Motor neuron (in vitro differentiated cells): Measurements from ENCODE around the gene PRLR. TPM values are rescaled to one million over a fixed set of nuclear protein-coding genes. Genes with fewer than 3 reads are reported as not detected.

ENCODE experiments used
- ATAC-seq, 8 experiments: fragments of 200-7000 bp; cut with Tn5 transposase; replicated peaks in 6 of 8; 2 replicates each; pipeline ENCODE4 v1.8.0; 2021; ENCODE audit warnings: mild to moderate bottlenecking in 8 of 8, moderate library complexity in 8 of 8
- H3K27ac ChIP-seq, 2 donors: fragments of 250-450 bp; sonication (Bioruptor Pico); 2 replicates each; pipeline ENCODE4 v1.9.0; 2021; ENCODE audit warnings: antibody characterized with exemption in 2 of 2, mild to moderate bottlenecking in 2 of 2, moderate library complexity in 1 of 2
- H3K4me1 ChIP-seq, 2 donors: fragments of 250-450 bp; sonication (Bioruptor Pico); replicated peaks in 1 of 2; 2 replicates each; pipeline ENCODE4 v1.6.1; 2021; ENCODE audit warnings: antibody characterized with exemption in 2 of 2, mild to moderate bottlenecking in 2 of 2, moderate library complexity in 1 of 2
- H3K4me3 ChIP-seq, 5 donors: fragments of 250-450 bp; sonication (Bioruptor Pico); 2 replicates each; pipeline ENCODE4 v1.9.0; 2021; ENCODE audit warnings: antibody characterized with exemption in 5 of 5, mild to moderate bottlenecking in 5 of 5, moderate library complexity in 4 of 5
- WGBS, 10 experiments: fragments of 450-650 bp; shearing (Covaris generic); methylation state at CpG; one replicate each; pipeline ENCODE4 v1.0.0; 2022; 5-methylcytosine and 5-hydroxymethylcytosine counted together
- in situ Hi-C, 9 experiments: fragments of 400-800 bp; cut with MboI; loops; one replicate each; pipeline ENCODE4 v1.15.0; 2021; ENCODE audit warnings: low sequenced_read_pairs in 9 of 9, low pct_unique_long_range_greater_than_20kb in 2 of 9; ENCODE audit not compliant: unreplicated experiment in 9 of 9
- total RNA-seq, 8 experiments: library from RNA; unstranded; fragments of 300-600 nt; gene quantifications; 2 replicates each; pipeline versions ENCODE4 v1.2.3 to v1.2.4, GENCODE V29; 2022

PRLR gene
- total RNA-seq: 1 to 10 TPM in 4 of 8 experiments, under 1 TPM in 4; 0.22 to 6.6 (median 1.2) TPM

GRCh38 chr5:35230038-35230611 lies at the start of gene PRLR:
Gene PRLR, minus strand, starts transcription at chr5:35230487. Its CDS starts 140,867 bp downstream, at chr5:35089620.
- Histone ChIP-seq H3K4me1 (no peaks in the 10 kb centered on the region), H3K4me3 (peak within 1 kb of the TSS; percentile 30 to 36 (median 32)), H3K27ac (no peak within 1 kb of the TSS)
- peak; percentile 58 to 87 (median 73) for ATAC-seq
- WGBS, 10 experiments: 0 to 47% (median 1%) methylated on average over 5 to 21 of the region's 42 CpGs; no CpG with 5 or more reads in 5 of the 10 experiments
- in situ Hi-C loops: loop anchor here in 1 of 9 experiments (25.0 kb wide), 1 partner anchor 357 kb away; no protein-coding TSS in a partner anchor

DNA sequence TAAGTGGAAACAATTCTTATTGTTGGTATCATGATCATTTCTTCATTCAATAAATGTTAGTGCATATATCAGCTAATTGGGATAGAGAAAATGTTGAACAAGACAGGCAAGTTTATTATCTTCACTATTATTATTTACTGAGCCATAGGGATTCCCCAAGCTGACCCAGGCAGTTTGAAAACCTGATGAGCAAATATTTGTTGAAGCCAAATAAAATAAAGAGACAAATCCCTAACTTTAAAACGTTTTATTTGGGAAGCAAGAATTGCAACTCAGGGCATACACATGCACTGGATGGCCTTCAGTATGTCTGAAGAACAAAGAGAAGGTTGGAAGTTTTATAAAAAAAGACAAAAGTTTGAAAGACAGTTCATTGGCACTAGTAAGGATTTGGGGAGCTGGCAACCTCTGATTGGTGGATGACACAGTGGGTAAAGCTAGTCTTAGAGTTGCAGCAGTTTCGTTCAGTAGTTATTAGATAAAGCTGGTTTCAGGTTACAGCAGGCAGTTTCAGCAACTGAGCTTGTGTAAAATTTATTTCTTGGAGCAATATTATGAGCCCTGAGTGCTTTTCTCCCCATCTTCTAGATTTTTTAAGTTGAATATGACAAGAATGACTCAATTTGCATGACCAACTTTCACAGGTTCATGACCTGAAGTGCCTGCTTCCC lies 44.7 kb upstream of the PRLR start:
- in situ Hi-C loops: loop anchor here in 1 of 9 experiments (25.0 kb wide), 1 partner anchor 162 kb away; no protein-coding TSS in a partner anchor
- H3K27ac ChIP-seq: no peak overlapping the region
- H3K4me3 ChIP-seq: no peak overlapping the region
- no peaks in the 10 kb centered on the region for H3K4me1 ChIP-seq
- ATAC-seq: no peak
- WGBS, 10 experiments: 0 to 70% (median 13%) methylated on average over 1 to 2 of the region's 2 CpGs; no CpG with 5 or more reads in 2 of the 10 experiments

GRCh38 chr5:35269006-35269405 lies 38.7 kb upstream of the PRLR start:
- no peak overlapping the region for H3K4me3 ChIP-seq
- H3K27ac ChIP-seq: no peak overlapping the region
- 36 to 100% (median 86%) methylated on average over 1 of the region's 1 CpG; no CpG with 5 or more reads in 5 of the 10 experiments for WGBS, 10 experiments
- H3K4me1 ChIP-seq: peaks cover 0 to 19% of the 10 kb centered on the region in 2 donors
- in situ Hi-C loops: loop anchor here in 1 of 9 experiments (25.0 kb wide), 1 partner anchor 168 kb away; no protein-coding TSS in a partner anchor
- no peak for ATAC-seq

- ATAC-seq: peak in 2 of 8 experiments; percentile 27 to 43
- in situ Hi-C loops: loop anchor here in 1 of 9 experiments (25.0 kb wide), 1 partner anchor 171 kb away; no protein-coding TSS in a partner anchor
- Histone ChIP-seq H3K27ac (no peak overlapping the region), H3K4me1 (peaks cover 8 to 30% of the 10 kb centered on the region in 2 donors), H3K4me3 (no peak overlapping the region)
- WGBS, 10 experiments: 8 to 65% (median 37%) methylated on average over 1 to 3 of the region's 3 CpGs; no CpG with 5 or more reads in 1 of the 10 experiments
Observed at GRCh38 chr5:35266276-35266675, 36.0 kb upstream of the PRLR start.

DNA sequence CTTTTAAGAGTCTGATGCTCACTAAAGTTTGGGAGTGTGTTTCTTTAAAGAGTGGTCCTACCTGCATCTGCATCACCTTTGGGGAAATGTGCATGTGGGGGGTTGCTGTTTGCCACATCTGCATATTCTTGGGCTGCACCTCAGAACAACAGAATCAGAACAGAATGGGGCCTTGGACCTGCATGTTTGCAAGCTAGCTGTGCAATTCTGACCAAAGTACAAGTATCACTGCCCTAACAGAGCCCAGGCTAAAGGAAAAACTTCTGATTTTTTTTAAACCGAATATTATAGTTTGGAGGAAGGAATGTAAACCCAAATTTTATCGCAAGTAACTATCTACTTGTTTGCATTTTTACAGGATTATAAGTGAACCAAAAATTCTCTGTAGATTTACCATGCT lies 34.2 kb upstream of the PRLR start:
- WGBS, 10 experiments: 56 to 100% (median 86%) methylated on average over 2 of the region's 2 CpGs; no CpG with 5 or more reads in 3 of the 10 experiments
- no peak overlapping the region for H3K27ac ChIP-seq
- in situ Hi-C loops: loop anchor here in 1 of 9 experiments (25.0 kb wide), 1 partner anchor 173 kb away; no protein-coding TSS in a partner anchor
- no peak overlapping the region for H3K4me3 ChIP-seq
- peaks cover 8 to 30% of the 10 kb centered on the region in 2 donors for H3K4me1 ChIP-seq
- no peak for ATAC-seq

- Histone ChIP-seq H3K4me3 (no peak overlapping the region), H3K4me1 (peaks cover 8 to 30% of the 10 kb centered on the region in 2 donors), H3K27ac (peak overlapping the region in 1 of 2 donors; percentile 24)
- in situ Hi-C loops: loop anchor here in 1 of 9 experiments (25.0 kb wide), 1 partner anchor 174 kb away; no protein-coding TSS in a partner anchor
- WGBS, 10 experiments: 10 to 100% (median 69%) methylated on average over 1 to 2 of the region's 2 CpGs; no CpG with 5 or more reads in 1 of the 10 experiments
- peak in 5 of 8 experiments; percentile 52 to 90 (median 61) for ATAC-seq
Observed at GRCh38 chr5:35263266-35263877, 33.1 kb upstream of the PRLR start.

- no peak overlapping the region for H3K27ac ChIP-seq
- no peak for ATAC-seq
- no peak overlapping the region for H3K4me3 ChIP-seq
- H3K4me1 ChIP-seq: no peaks in the 10 kb centered on the region
- WGBS, 10 experiments: 17 to 100% (median 50%) methylated on average over 1 to 3 of the region's 3 CpGs; no CpG with 5 or more reads in 1 of the 10 experiments
- in situ Hi-C loops: loop anchor here in 1 of 9 experiments (25.0 kb wide), 1 partner anchor 184 kb away; no protein-coding TSS in a partner anchor
Observed at GRCh38 chr5:35253582-35253981, 23.3 kb upstream of the PRLR start.

DNA sequence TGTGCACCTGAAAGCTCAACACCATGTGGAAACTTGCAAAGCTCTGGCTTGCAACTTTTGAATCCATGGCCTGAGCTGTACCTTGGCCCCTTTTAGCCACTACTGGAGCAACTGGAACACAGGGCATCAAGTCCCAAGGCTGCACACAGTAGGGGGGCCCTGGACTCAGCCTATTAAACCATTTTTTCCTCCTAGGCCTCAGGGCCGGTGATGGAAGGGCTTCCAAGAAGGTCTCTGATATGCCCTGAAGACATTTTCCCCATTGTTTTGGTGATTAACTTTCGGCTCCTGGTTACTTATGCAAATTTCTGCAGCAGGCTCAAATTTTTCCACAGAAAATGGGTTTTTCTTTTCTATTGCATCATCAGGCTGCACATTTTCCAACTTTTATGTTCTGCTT lies 22.7 kb upstream of the PRLR start:
- Histone ChIP-seq H3K4me3 (no peak overlapping the region), H3K4me1 (peaks cover 0 to 1% of the 10 kb centered on the region in 2 donors), H3K27ac (no peak overlapping the region)
- 0 to 100% (median 88%) methylated on average over 1 to 2 of the region's 2 CpGs; no CpG with 5 or more reads in 4 of the 10 experiments for WGBS, 10 experiments
- in situ Hi-C loops: loop anchor here in 1 of 9 experiments (25.0 kb wide), 1 partner anchor 184 kb away; no protein-coding TSS in a partner anchor
- no peak for ATAC-seq

DNA sequence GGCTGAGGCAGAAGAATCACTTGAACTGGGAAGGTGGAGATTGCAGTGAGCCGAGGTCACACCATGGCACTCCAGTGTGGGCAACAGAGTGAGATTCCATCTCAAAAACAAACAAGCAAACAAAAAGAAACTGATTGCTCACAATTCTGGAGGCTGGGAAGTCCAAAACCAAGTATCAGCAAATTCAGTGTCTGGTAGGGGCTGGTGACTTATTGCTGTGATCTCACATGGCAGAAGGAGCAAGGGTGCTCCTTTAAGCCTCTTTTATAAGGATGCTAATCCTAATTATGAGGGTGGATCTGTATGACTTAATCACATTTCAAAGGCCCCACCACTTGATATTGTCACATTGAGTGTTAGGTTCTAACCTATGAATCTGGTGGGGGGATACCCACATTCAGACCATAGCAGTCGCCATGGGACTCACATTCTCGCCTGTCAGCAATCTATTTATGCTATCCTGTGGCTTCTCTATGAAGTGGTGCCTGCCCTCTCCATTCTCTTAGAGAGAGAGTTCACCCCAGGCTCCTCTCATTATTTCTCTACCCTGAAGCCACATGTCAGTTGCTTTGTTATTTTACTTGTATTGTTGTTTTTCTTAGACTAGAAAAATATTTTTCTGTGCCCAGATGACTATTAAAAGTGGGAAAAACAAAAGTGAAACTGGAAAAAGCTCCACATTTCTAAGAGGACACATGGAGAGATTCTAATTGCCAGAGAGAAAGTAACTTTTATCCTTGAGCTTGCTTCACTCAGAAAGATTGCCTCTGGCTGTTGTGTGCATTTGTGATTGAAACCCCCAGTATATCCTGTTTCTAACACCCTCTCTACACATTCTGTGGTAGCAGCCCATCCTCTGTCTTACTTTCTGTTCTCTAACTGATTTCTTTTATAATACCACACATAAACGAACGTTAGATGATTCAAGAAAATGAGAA lies 18.8 kb upstream of the PRLR start:
- no peak overlapping the region for H3K27ac ChIP-seq
- no peak overlapping the region for H3K4me3 ChIP-seq
- peaks cover 19 to 22% of the 10 kb centered on the region in 2 donors for H3K4me1 ChIP-seq
- WGBS, 10 experiments: 15 to 100% (median 81%) methylated on average over 1 to 5 of the region's 5 CpGs
- in situ Hi-C loops: loop anchor here in 1 of 9 experiments (25.0 kb wide), 1 partner anchor 338 kb away; no protein-coding TSS in a partner anchor
- ATAC-seq: peak in 3 of 8 experiments; percentile 20 to 34 (median 29)

DNA sequence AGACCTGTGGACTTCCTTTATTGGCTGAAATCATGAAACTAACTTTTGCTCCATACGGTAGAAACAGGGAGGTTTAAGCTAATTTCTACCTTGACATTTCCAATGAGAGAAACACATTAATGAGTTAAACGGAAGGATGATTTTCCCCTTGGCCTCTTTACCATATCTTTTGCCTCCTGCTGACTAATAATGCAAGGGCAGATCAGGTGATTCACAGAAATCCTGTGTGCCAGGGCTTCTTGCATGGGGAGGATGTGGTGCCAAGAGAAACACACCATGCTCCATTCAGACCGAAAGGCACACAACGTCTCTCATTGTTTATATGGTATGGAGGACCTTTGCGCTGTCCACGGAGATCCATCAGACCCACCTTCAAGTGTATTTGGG lies 17.4 kb upstream of the PRLR start:
- WGBS, 10 experiments: 45 to 100% (median 76%) methylated on average over 1 to 6 of the region's 6 CpGs; no CpG with 5 or more reads in 2 of the 10 experiments
- in situ Hi-C loops: loop anchor here in 1 of 9 experiments (25.0 kb wide), 1 partner anchor 340 kb away; no protein-coding TSS in a partner anchor
- H3K27ac ChIP-seq: no peak overlapping the region
- peak in 1 of 8 experiments; percentile 13 for ATAC-seq
- H3K4me3 ChIP-seq: no peak overlapping the region
- H3K4me1 ChIP-seq: peaks cover 19 to 22% of the 10 kb centered on the region in 2 donors

- ATAC-seq: peak in 6 of 8 experiments; percentile 57 to 81 (median 70)
- Histone ChIP-seq H3K27ac (no peak overlapping the region), H3K4me3 (no peak overlapping the region), H3K4me1 (peaks cover 19 to 22% of the 10 kb centered on the region in 2 donors)
- 8 to 67% (median 25%) methylated on average over 1 to 4 of the region's 7 CpGs; no CpG with 5 or more reads in 1 of the 10 experiments for WGBS, 10 experiments
- in situ Hi-C loops: loop anchor here in 1 of 9 experiments (25.0 kb wide), 1 partner anchor 340 kb away; no protein-coding TSS in a partner anchor
Observed at GRCh38 chr5:35246900-35247647, 16.8 kb upstream of the PRLR start.
